HG02623 (cell line): ENCODE measurements around the gene DGCR2.
A peak's percentile ranks its signal among the peaks of the same experiment; 100 is the strongest.

Experiments used
- ATAC-seq: cut with Tn5 transposase; IDR thresholded peaks from one replicate; pipeline ENCODE4 v1.9.1; 2021; ENCODE audit warnings: moderate library complexity; ENCODE audit not compliant: unreplicated experiment

DGCR2 gene

DNA sequence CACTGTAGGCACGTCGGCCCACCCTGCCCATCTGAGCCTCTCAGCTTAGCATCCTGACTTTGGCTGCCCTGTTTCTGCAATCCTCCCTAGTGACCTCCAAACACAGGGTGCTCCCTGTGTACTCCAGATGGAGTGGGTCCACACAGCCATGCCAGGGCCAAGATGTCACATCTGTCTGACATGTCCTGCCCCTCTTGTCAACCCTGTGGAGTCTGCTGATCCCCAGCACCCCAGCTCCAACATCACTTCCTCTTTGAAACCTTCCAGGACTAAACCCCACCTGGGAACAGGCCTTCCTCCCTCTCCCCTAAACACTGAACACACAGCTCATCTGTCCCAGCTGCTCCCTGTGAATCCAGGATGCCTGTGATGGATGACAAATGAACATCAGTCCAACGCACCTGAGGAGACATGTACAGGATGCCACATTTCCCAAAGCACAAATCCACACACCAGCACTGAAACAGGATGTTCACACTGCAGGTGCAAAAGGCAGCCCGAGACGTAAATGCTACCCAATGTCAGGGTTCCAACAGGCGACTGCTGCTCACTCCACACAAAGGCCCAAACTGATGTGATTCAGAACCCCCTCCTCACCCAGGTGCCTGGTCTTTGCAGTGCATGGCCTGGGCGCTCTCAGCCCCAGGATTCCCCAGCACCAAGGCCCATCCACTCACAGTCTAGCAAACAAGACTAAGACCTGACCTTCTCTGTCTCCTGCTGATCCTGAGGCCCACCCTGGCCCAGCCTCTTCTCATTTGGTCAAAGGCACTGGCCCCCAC lies 6.9 kb upstream of the DGCR2 start:
- ATAC-seq, result no peak

DNA sequence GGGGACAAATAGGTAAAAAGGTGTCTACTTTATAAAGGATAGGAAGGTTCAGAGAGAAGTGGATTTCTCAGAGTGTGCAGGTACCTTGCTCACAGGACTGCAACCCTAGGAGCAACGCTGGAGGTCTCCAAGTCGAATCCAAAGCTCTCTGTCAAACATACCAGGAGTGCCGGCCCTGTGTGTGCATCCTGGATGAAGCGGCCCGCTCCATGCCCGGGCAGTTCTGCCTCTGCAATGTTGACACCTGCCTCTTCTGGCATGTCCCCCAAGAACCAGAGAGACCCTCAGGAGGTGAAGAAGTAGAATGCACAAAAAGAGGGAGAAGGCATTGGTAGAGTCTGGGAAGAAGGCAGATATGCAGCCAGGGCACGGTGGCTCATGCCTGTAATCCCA lies 5.8 kb upstream of the DGCR2 start:
- no peak for ATAC-seq

DNA sequence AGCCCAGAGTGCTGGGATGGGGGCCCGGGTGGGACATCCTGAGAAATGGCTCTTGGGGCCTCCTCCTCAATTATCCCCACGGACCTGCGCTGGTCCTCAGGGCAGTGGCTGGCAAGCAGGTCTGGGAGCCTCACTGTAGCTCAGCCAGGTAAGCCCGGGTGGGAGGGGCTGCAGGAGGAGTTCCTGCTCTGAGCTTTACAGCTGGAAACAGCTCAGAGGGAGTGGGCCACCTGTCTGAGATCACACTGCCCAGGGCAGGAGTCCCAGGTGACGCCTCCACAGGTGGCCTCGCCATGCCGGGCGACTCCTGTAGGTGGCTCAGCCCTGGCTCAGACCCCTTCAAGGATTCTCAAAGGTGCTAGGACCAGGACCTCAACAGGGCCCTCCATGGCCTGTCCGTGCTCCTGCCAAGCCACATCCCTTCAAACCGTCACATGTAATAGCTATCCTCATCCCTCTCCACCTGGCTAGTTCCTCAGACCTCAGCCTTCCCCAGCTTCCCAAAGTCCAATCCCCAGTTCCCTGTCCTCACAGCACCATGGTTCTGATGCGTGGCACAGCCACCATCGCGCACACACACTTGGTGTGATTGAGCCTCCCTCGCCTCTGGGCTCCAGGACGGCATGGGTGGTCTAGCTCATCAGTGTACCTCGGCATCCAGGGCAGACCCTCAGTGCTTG lies 5.3 kb upstream of the DGCR2 start:
- ATAC-seq, result no peak

DNA sequence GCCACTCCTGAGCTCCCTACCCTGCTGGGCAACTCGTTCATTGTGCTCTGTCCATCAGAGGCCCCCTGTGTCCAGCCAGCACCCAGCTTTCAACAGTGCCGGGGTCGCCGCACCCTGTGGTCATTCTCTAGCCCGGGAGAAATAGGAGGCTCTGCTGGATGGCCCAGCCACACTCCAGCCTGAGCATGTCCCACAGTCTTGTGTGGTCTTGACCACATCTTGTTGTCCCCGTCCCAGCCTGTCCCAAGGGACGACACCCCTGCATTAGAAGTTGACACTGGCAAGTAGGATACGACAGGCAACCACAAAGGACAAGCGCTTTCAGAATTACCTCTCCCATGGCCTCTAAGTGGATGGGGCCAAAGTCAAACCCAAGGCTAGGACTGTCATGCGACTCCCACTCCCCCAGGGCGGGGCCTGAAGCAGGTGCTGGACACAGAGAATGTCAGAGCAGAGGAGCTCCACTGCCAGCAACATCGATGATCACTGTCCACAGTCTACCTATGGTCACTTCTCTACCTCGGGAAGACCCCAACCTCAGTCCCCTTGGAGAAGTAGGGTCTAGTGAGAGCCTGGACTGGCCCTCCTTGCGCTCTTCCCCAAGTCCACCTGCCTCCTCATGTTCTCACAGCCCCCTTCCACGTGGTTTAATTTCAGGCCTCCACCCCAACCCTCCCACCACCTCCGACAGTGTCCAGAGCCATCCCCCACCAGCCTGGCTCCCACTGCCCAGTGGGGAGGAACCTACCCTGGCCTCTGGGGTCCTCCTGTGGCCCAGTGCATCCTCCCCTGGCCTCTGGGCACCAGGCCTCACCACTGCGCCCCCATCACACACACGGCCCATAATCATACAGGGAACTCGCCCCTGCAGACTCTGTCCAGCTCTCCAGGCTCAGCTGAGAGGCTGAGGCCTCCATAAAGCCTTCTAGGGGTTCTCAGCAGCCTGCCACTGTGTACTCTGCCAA lies 4.4 kb upstream of the DGCR2 start:
- ATAC-seq, result no peak

DNA sequence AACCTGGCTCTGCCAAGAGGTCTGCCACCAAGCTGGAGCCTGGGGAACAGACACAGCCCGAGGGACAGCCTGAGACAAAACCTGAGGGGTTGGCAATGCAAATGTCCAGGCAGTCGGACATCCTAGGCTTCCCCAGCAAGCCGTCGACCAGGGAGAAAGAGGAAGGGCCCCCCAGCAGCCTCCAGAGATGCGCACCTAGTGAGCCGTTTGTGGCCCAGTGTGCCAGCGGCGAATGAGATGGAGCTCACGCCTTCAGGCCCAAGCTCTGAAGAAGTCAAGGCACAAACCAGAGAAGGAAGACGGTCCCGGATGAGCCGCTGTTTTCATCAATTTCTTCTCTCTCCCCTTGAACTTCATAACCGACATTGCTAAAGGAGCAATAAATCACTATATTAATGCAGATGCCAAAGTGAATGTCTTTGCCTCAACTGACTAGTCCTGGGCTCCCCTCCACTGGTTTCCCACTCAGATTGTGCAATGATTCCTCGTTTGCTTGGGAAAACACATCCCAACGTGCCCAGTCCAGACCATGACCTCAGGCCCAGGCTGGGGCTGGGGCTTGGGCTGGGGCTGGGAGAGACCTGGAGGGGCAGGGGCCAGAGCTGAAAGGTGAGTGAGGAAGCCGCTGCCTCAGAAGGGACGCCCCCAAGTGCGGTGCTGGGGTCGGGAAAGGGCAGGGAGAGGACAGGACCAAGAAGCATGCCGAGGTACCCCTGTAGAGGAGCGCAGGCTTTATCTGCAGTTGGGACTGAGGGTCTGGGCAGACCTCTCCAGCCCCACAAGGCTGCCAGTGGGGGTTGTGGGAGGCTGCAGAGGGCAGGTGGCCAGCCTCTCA lies 3.5 kb upstream of the DGCR2 start:
- ATAC-seq, result no peak

DNA sequence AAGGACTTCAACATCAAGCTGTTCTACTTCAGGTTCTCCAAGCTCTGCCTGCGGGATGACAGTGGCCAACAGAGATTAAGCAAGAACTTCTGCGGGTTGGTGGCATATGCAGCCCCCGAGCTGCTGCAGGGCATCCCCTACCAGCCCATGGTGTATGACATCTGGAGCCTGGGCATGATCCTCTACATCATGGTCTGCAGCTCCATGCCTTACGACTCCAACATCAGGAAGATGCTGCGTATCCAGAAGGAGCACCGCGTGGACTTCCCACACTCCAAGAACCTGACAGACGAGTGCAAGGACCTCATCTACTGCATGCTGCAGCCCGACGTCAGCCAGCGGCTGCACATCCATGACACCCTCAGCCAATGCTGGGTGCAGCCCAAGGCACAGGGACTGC lies 2.8 kb upstream of the DGCR2 start:
- no peak for ATAC-seq

DNA sequence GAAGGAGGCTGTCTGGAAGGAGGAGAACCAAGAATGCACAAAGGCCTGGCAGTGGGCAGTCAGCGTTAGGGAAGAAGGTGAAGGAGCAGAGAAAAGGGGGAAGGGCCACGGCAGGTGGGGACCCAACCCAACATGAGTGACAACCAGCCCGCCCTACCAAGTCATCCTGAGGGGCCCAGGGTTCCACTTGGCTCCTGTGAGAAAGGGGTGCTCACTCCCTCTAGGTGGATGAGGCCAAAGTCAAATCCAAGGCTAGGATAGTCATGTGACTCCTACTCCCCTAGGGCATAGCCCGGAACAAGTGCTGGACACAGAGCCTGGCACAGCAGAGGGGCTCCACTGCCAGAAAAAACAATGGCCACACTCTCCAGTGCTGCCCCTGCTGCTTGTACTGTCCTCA lies 2.2 kb upstream of the DGCR2 start:
- no peak for ATAC-seq

DNA sequence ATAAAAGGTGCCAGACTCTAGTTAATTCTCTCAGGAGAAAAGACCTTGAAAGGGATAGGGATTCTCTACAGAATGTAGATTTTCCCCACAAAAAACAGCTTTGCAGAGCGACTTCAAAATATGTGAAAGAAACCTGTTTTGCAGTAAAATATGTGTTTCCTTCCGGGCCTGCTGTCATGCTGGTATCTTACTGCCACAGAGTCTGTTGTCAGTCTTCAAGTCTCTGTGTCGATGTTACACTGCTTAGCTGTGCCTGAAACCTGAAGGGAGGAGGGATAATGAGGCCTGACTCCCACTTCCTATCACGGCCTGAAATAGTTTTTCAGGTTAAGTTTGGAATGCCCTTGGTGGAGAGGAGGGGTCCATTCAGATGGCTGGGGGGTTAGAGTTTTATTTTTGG lies 1.7 kb upstream of the DGCR2 start:
- ATAC-seq, result no peak

DNA sequence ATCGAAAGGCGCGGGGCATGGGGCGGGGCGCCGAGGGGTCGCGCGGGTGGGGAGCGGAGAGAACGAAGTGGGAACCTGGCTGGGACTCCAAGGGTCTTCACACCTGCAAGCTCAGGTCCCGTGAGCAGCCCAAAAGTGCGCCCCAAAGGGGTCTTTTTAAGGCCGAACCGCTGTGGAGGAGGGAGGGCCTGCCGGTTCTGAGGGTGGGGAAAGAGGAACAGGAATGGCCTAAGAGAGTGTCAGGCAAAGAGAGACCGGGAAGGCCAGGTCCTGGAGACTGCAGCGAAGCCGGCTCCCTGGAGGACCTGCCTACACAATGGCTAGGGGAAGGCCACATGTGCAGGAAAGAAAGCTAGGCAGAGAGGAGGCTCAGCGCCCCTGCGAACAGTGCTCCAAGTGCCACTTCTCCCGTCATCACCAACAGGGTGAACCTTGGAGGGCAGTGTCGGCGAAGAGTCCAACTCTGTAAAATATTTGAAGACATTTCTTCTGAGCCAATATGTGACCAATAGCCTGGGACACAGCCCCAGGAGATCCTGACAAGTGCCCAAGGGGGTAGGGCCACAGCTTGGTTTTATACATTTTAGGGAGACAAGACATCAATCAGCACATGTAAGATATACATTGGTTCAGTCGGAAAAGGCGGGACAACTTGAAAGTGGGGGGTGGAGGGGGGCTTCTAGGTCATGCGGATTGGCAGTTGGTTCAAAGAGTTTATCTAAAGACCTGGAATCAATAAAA lies 710 bp upstream of the DGCR2 start:
- no peak for ATAC-seq

DNA sequence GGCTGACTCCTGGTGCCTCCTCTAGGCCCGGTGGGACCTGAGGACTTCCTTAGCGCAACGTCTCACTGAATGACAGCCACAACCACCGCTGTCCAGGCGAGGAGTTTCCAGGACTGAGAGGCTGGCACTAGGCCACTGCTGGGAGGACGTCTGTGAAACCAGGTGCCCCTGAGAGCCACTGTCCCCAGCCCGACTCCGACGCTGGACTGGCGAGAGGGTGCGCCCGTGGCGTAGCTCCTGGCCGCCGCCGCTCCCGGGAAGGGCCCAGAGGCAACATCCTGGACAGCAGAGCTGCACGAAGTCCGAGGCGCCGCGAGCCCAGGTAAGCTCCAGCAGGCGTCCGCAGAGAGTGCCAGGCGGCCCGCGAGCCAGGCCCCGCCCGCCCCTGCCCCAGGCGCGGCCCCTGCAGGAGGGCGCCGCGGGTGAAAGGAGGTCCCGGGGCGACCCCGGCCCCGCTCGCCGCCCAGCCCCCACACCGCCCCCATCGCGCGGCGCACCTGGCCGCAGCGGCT lies 525 bp downstream of the DGCR2 start:
- peak; percentile 6 for ATAC-seq

DNA sequence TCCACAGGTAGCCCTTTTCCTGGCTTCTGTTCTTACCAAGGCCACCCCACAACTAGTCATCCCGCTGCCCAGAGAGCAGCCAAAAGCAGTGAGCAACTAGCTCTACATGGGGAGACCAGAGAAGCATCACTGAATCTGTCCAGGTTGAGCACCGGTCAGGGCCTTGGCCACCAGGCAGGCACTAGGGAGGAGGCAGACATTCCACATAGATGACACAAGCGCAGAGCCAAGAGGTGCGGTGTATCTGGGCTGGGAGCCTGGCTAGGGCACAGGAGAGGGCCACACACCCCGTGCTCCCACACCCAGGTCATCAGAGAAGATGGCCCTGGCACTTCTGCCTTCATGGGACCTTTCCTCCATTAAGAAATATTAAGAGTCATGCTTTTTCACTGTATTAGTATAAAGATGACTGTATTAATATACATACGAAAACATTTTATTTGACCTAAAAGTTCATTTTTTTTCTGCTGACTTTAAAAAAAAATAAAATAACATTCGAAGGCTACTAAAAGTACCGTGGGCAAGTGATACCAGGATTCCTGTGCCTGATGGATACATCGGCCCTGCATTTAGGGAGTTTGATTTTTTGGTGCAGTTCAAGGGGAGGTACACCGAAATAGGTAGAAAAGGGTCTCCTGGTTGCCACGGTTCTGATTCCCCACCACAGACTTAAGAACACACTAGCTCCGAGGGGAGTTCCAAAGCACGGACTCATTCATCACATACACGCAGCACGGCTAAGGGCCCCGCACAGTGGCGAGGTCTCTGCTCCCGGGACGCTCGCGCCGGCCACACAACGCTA lies 1.2 kb downstream of the DGCR2 start:
- no peak for ATAC-seq

DNA sequence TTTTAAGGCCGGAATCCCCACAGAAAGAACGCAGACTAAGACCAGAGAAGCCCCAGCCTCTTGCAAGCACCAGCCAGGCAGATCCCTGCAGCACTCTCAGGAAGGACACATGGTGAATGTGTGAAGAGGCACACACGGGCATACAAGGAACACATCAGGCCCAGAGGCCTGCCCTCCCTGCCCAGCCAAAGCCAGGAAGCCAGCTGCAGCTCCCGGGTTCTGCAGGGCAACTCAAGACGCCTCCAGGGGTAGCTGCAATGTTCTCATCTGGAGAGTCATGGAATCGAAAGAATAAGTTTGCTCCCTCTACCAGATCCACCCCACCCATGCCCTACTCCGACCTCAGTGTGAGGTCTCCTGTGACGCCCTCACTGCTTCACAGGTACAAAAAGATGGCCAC lies 2.3 kb downstream of the DGCR2 start:
- ATAC-seq, result no peak

DNA sequence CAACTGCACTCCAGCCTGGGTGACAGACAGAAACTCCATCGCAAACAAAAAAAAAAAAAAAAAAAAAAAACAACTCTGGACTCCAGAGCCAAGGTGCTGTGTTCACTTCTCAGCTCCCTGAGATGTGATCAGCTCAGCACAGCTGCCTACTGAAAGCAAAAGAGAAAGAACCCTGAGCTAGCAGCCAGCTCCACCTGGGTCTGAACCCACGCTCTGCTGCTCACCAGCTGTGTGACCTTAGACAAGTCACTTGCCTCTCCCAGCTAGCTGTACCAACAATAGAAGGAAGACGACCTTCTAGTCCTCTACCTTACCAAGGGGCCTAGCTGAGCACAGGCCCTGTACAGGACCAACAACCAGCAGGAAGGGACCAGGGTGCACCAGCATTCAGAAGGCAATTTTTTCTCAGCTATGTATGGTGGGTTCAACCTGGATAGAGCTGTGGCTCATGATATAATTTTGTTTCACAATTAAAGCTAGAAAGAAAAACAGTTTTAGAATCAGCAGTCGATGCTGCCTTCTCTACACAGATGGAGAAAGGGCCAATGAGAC lies 3.8 kb downstream of the DGCR2 start:
- ATAC-seq, result no peak

DNA sequence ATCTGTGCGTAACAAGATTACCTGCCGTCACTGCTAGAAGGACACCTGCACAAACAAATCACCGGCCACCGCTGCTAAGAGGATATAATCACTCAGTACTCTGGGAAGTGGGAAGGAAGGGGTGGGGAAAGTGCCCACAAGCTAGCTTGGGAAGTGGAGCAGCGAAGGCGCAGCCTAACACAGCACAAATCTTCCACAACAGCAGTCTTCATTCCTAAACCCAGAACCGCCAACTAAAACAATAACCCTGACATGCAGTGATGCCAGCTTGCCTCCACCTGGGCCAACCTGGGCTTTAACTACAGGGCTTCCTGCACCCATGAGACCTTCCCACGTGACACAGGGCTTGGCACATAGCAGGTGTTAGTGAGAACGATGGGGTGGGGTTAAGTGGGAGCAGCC lies 5.1 kb downstream of the DGCR2 start:
- ATAC-seq, result no peak

DNA sequence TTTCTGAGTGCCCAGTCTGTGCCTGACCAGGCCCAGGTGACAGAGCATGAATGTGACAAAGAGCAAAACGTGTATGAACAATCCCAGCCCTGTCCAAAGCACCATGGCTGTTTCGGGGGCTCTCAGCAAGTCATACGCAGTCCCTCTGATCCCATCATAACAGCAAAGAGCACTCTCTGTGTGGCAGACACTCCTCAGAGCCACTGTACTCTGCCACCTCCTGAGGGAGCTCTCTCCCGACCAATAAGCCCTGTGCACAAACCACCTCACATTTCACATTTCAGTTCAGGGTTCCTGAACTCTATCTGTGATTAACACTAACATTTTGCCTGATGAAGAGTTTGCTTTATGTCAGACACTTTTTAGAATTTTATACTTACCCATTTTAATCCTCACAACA lies 6.6 kb downstream of the DGCR2 start:
- ATAC-seq, result no peak

DNA sequence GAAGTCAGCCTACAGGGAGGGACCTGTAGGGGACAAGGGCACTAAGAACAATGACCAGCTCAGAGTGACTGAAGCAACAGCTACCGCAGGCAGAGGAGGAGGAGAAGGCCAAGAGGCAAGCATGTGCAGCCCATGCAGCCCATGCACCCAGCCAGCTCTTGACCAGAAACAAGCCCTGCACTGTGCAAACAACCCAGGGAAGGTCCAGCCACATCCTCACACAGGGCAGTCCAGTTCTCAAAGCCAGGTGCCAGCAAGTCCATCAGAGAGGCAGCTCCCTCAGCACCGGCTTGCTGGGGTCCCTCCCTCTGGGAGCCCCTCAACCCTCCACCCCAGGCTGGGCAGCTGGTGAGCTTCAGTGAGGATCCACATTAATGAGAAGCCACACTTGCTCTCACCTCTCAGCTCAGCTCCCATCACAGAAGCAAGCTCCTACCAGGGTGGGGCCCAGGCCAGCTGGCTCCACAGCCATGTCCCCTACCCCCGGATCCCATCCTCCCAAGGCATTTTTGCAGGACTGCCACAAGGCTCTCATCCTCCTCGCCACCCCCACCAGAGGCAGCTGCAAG lies 7.1 kb downstream of the DGCR2 start:
- no peak for ATAC-seq

DNA sequence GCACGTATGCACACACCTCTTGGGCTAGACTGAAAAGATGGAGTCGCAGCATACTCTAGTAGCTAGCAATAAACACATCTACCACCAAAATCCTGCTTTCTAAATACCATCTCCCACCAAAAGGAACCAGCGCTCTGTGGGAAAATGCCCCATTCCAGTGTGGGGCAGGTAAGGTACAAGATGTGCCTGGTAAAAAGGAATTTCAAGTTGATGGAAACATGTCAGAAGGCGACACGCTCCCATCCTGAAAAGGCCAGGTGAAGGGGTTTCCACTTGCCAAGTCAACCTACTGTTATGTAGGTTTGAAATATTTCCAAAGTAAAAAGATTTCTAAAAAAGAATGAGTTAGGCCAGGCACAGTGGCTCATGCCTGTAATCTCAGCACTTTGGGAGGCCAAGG lies 8.8 kb downstream of the DGCR2 start:
- ATAC-seq, result no peak

DNA sequence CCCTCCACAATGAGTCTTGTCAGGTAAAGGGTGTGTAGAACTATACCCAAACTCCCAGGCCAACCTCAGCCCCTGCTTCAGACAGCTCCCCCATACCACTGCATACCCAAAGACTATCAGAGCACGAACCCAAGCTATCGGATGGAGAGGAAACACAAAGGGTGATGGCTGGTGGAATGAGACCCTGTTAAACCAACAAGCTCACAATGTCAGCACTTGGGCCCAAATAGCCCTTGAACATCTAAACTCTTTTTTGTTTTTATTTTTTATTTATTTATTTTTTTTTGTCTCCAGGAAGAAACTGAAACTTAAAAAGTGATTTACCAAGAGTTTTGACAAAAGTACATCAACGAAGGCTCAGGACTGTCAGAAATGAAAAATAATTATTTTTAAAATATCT lies 10.6 kb downstream of the DGCR2 start:
- no peak for ATAC-seq
